ENCODE results near the gene PHTF2.

Gene PHTF2

GRCh38 chr7:77796109-77796508 lies 2.5 kb upstream of the PHTF2 start:
- H3K27me3 ChIP-seq (ENCODE audit: control insufficient read depth, insufficient read depth, low read length), result no peaks in the 10 kb centered on the region
- H3K36me3 ChIP-seq (ENCODE audit: insufficient read depth, low read length), result peaks cover 6% of the 10 kb centered on the region
- H3K4me3 ChIP-seq (ENCODE audit: low read length), result no peak overlapping the region
- H3K9ac ChIP-seq (ENCODE audit: low read depth, low read length), result no peak overlapping the region
- no peaks in the 10 kb centered on the region for H3K9me3 ChIP-seq (replicated peaks; ENCODE audit: low read length)
- peak overlapping the region; percentile 94 for H3K4me2 ChIP-seq (ENCODE audit: low read length)
- peaks cover 20% of the 10 kb centered on the region for H3K4me1 ChIP-seq (ENCODE audit: control insufficient read depth, insufficient read depth, low read length)

- Histone ChIP-seq H3K9me3 (replicated peaks; ENCODE audit: low read length) (no peaks in the 10 kb centered on the region), H3K9ac (ENCODE audit: low read depth, low read length) (peak overlapping the region; percentile 88), H3K4me2 (ENCODE audit: low read length) (peak overlapping the region; percentile 94), H3K27me3 (ENCODE audit: control insufficient read depth, insufficient read depth, low read length) (no peaks in the 10 kb centered on the region), H3K36me3 (ENCODE audit: insufficient read depth, low read length) (peaks cover 6% of the 10 kb centered on the region), H3K4me1 (ENCODE audit: control insufficient read depth, insufficient read depth, low read length) (peaks cover 20% of the 10 kb centered on the region), H3K4me3 (ENCODE audit: low read length) (peak overlapping the region; percentile 92)
These were observed 1.6 kb upstream of the PHTF2 start for GRCh38 chr7:77796960-77797359.

- peak overlapping the region; percentile 94 for H3K4me2 ChIP-seq (ENCODE audit: low read length)
- H3K4me3 ChIP-seq (ENCODE audit: low read length), result peak overlapping the region; percentile 92
- H3K9me3 ChIP-seq (replicated peaks; ENCODE audit: low read length), result no peaks in the 10 kb centered on the region
- H3K9ac ChIP-seq (ENCODE audit: low read depth, low read length), result peak overlapping the region; percentile 88
- no peaks in the 10 kb centered on the region for H3K27me3 ChIP-seq (ENCODE audit: control insufficient read depth, insufficient read depth, low read length)
- H3K36me3 ChIP-seq (ENCODE audit: insufficient read depth, low read length), result peaks cover 6% of the 10 kb centered on the region
- H3K4me1 ChIP-seq (ENCODE audit: control insufficient read depth, insufficient read depth, low read length), result peaks cover 14% of the 10 kb centered on the region
These were observed 709 bp upstream of the PHTF2 start for GRCh38 chr7:77797734-77798393.

GRCh38 chr7:77799078-77799964 lies 748 bp downstream of the PHTF2 start:
- H3K4me2 ChIP-seq (ENCODE audit: low read length), result peak overlapping the region; percentile 91
- no peaks in the 10 kb centered on the region for H3K9me3 ChIP-seq (replicated peaks; ENCODE audit: low read length)
- peaks cover 14% of the 10 kb centered on the region for H3K4me1 ChIP-seq (ENCODE audit: control insufficient read depth, insufficient read depth, low read length)
- no peaks in the 10 kb centered on the region for H3K27me3 ChIP-seq (ENCODE audit: control insufficient read depth, insufficient read depth, low read length)
- peak overlapping the region; percentile 92 for H3K4me3 ChIP-seq (ENCODE audit: low read length)
- no peaks in the 10 kb centered on the region for H3K36me3 ChIP-seq (ENCODE audit: insufficient read depth, low read length)
- peak overlapping the region; percentile 87 for H3K9ac ChIP-seq (ENCODE audit: low read depth, low read length)

GRCh38 chr7:77800158-77800557 lies 1.6 kb downstream of the PHTF2 start:
- H3K4me3 ChIP-seq (ENCODE audit: low read length), result peak overlapping the region; percentile 17
- H3K4me1 ChIP-seq (ENCODE audit: control insufficient read depth, insufficient read depth, low read length), result peaks cover 14% of the 10 kb centered on the region
- H3K27me3 ChIP-seq (ENCODE audit: control insufficient read depth, insufficient read depth, low read length), result no peaks in the 10 kb centered on the region
- peak overlapping the region; percentile 91 for H3K4me2 ChIP-seq (ENCODE audit: low read length)
- no peaks in the 10 kb centered on the region for H3K9me3 ChIP-seq (replicated peaks; ENCODE audit: low read length)
- no peaks in the 10 kb centered on the region for H3K36me3 ChIP-seq (ENCODE audit: insufficient read depth, low read length)
- H3K9ac ChIP-seq (ENCODE audit: low read depth, low read length), result peak overlapping the region; percentile 87

- Histone ChIP-seq H3K4me3 (ENCODE audit: low read length) (no peak overlapping the region), H3K9me3 (replicated peaks; ENCODE audit: low read length) (no peaks in the 10 kb centered on the region), H3K27me3 (ENCODE audit: control insufficient read depth, insufficient read depth, low read length) (no peaks in the 10 kb centered on the region), H3K9ac (ENCODE audit: low read depth, low read length) (no peak overlapping the region), H3K4me1 (ENCODE audit: control insufficient read depth, insufficient read depth, low read length) (peaks cover 14% of the 10 kb centered on the region), H3K4me2 (ENCODE audit: low read length) (no peak overlapping the region), H3K36me3 (ENCODE audit: insufficient read depth, low read length) (no peaks in the 10 kb centered on the region)
These were observed 2.2 kb downstream of the PHTF2 start for GRCh38 chr7:77800730-77801129.

GRCh38 chr7:77802557-77803405 lies 4.2 kb downstream of the PHTF2 start:
- H3K36me3 ChIP-seq (ENCODE audit: insufficient read depth, low read length), result no peaks in the 10 kb centered on the region
- H3K4me1 ChIP-seq (ENCODE audit: control insufficient read depth, insufficient read depth, low read length), result peaks cover 4% of the 10 kb centered on the region
- peaks cover 4% of the 10 kb centered on the region for H3K9me3 ChIP-seq (replicated peaks; ENCODE audit: low read length)
- H3K9ac ChIP-seq (ENCODE audit: low read depth, low read length), result no peak overlapping the region
- H3K27me3 ChIP-seq (ENCODE audit: control insufficient read depth, insufficient read depth, low read length), result no peaks in the 10 kb centered on the region
- H3K4me3 ChIP-seq (ENCODE audit: low read length), result no peak overlapping the region
- no peak overlapping the region for H3K4me2 ChIP-seq (ENCODE audit: low read length)

GRCh38 chr7:77806425-77806824 lies 7.9 kb downstream of the PHTF2 start:
- peaks cover 5% of the 10 kb centered on the region for H3K9me3 ChIP-seq (replicated peaks; ENCODE audit: low read length)
- no peak overlapping the region for H3K4me3 ChIP-seq (ENCODE audit: low read length)
- no peak overlapping the region for H3K9ac ChIP-seq (ENCODE audit: low read depth, low read length)
- H3K27me3 ChIP-seq (ENCODE audit: control insufficient read depth, insufficient read depth, low read length), result no peaks in the 10 kb centered on the region
- H3K36me3 ChIP-seq (ENCODE audit: insufficient read depth, low read length), result no peaks in the 10 kb centered on the region
- peaks cover under 1% of the 10 kb centered on the region for H3K4me1 ChIP-seq (ENCODE audit: control insufficient read depth, insufficient read depth, low read length)
- H3K4me2 ChIP-seq (ENCODE audit: low read length), result no peak overlapping the region

GRCh38 chr7:77808517-77808916 lies 9.9 kb downstream of the PHTF2 start:
- Histone ChIP-seq H3K4me3 (ENCODE audit: low read length) (no peak overlapping the region), H3K9ac (ENCODE audit: low read depth, low read length) (no peak overlapping the region), H3K4me2 (ENCODE audit: low read length) (no peak overlapping the region), H3K27me3 (ENCODE audit: control insufficient read depth, insufficient read depth, low read length) (no peaks in the 10 kb centered on the region), H3K4me1 (ENCODE audit: control insufficient read depth, insufficient read depth, low read length) (peaks cover 9% of the 10 kb centered on the region), H3K36me3 (ENCODE audit: insufficient read depth, low read length) (no peaks in the 10 kb centered on the region), H3K9me3 (replicated peaks; ENCODE audit: low read length) (peaks cover 5% of the 10 kb centered on the region)

- H3K4me1 ChIP-seq (ENCODE audit: control insufficient read depth, insufficient read depth, low read length), result peaks cover 9% of the 10 kb centered on the region
- H3K4me2 ChIP-seq (ENCODE audit: low read length), result peak overlapping the region; percentile 64
- H3K9ac ChIP-seq (ENCODE audit: low read depth, low read length), result peak overlapping the region; percentile 44
- H3K9me3 ChIP-seq (replicated peaks; ENCODE audit: low read length), result peaks cover 5% of the 10 kb centered on the region
- H3K4me3 ChIP-seq (ENCODE audit: low read length), result peak overlapping the region; percentile 26
- H3K27me3 ChIP-seq (ENCODE audit: control insufficient read depth, insufficient read depth, low read length), result no peaks in the 10 kb centered on the region
- H3K36me3 ChIP-seq (ENCODE audit: insufficient read depth, low read length), result no peaks in the 10 kb centered on the region
These were observed 13.1 kb downstream of the PHTF2 start for GRCh38 chr7:77811516-77812289.
